ENCODE results near the gene SGPP2. TPM values are rescaled to one million over a fixed set of nuclear protein-coding genes. Genes with fewer than 3 reads are reported as not detected.
A peak's percentile ranks its signal among the peaks of the same experiment; 100 is the strongest.
"Not testable (repeated sequence)": the region's sequence is repeated elsewhere in the genome, so short reads cannot be mapped to it uniquely, and the experiment has no call there.

The SGPP2 gene
- total RNA-seq, 1 experiment from 2014 or later = 0.09 TPM

DNA sequence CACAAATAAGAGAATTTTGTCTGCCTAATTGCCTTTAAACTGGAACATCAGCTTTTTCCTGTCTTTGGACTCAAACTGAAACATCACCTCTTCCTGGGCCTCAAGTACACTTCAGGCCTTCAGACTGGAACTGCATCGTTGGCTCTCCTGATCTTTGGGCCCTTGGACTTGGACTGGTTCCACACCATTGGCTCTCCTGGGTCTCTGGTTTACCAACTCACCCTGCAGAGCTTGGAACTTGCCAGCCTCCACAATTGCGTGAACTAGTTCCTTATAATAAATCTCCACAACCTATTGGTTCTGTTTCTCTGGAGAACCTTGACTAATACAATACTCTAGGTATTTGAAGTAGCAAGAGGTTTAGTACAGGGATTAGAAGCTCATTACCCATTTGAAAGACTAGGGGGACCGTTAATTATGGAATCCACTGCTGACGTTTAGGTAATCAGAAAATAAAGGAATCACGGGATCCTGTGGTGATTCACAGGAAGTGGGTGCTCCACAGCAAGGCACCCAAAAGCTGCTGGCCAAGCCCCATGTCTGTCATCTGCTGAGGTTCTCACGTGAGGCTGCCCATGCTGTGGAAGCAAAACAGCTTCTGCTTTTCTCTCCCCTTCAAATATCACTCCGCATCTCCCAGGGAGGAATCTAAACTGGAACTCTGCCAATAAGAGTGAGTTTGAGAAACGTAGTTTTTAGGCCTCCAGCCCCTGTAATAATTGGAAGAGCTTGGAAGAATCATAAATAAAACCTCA lies 20.0 kb upstream of the SGPP2 start:
- POLR2A ChIA-PET (ENCODE audit: low non-redundant PET) = no interaction called here
- H3K27ac ChIP-seq (ENCODE audit: low read depth, low read length, poor library complexity, severe bottlenecking) = no peak overlapping the region
- no peaks in the 10 kb centered on the region for H3K9me3 ChIP-seq (ENCODE audit: low read depth, low read length, poor library complexity, severe bottlenecking)
- intact Hi-C loops (cut with micrococcal nuclease; ENCODE audit: unreplicated experiment) = no loop called here
- CTCF ChIA-PET = no interaction called here
- BruUV-seq (replicated peaks) = no TSS peak
- H3K4me3 ChIP-seq (ENCODE audit: low read depth, low read length, poor library complexity, severe bottlenecking) = no peak overlapping the region
- peak; percentile 55 for DNase-seq (ENCODE audit: low spot score)
- no peaks in the 10 kb centered on the region for H3K27me3 ChIP-seq (replicated peaks; ENCODE audit: insufficient read depth, low read depth, low read length, poor library complexity)
- peaks cover 4% of the 10 kb centered on the region for H3K4me1 ChIP-seq (ENCODE audit: insufficient read depth, low read length, poor library complexity, severe bottlenecking)
- H3K36me3 ChIP-seq (ENCODE audit: insufficient read depth, low read length, poor library complexity, severe bottlenecking) = no peaks in the 10 kb centered on the region
- TF ChIP-seq, protein P1, sequence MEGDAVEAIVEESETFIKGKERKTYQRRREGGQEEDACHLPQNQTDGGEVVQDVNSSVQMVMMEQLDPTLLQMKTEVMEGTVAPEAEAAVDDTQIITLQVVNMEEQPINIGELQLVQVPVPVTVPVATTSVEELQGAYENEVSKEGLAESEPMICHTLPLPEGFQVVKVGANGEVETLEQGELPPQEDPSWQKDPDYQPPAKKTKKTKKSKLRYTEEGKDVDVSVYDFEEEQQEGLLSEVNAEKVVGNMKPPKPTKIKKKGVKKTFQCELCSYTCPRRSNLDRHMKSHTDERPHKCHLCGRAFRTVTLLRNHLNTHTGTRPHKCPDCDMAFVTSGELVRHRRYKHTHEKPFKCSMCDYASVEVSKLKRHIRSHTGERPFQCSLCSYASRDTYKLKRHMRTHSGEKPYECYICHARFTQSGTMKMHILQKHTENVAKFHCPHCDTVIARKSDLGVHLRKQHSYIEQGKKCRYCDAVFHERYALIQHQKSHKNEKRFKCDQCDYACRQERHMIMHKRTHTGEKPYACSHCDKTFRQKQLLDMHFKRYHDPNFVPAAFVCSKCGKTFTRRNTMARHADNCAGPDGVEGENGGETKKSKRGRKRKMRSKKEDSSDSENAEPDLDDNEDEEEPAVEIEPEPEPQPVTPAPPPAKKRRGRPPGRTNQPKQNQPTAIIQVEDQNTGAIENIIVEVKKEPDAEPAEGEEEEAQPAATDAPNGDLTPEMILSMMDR (conservative IDR thresholded peaks at IDR 0.05; ENCODE audit: low read depth, low read length) = no peak
- TF ChIP-seq EZH2 (IDR thresholded peaks at IDR 0.05; ENCODE audit: borderline replicate concordance, low read depth, low read length, poor library complexity, severe bottlenecking) = no peak

DNA sequence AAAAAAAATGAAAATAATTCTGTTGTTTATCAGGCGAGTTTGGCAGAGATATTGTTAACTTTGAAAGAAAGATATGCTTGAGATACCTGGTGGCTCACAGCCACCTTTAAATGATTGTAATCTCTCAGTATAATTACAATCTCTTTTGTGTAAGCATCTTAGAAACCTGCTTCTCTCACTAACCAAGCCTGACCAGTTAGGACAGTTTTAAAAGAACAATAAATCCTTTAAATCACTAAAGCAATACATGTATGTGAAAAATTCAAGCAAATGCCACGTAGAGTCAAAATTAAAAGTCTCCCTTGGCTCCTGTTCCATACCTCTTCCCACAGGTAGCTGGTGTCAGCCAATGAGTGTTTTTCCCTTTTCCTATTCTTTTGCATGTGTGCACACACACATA lies 15.7 kb upstream of the SGPP2 start:
- intact Hi-C loops (cut with micrococcal nuclease; ENCODE audit: unreplicated experiment) = no loop called here
- TF ChIP-seq, protein P1 (conservative IDR thresholded peaks at IDR 0.05; ENCODE audit: low read depth, low read length) = no peak
- TF ChIP-seq EZH2 (IDR thresholded peaks at IDR 0.05; ENCODE audit: borderline replicate concordance, low read depth, low read length, poor library complexity, severe bottlenecking) = no peak
- Histone ChIP-seq H3K27ac (ENCODE audit: low read depth, low read length, poor library complexity, severe bottlenecking) (no peak overlapping the region), H3K4me1 (ENCODE audit: insufficient read depth, low read length, poor library complexity, severe bottlenecking) (peaks cover 4% of the 10 kb centered on the region), H3K9me3 (ENCODE audit: low read depth, low read length, poor library complexity, severe bottlenecking) (peaks cover 9% of the 10 kb centered on the region), H3K36me3 (ENCODE audit: insufficient read depth, low read length, poor library complexity, severe bottlenecking) (no peaks in the 10 kb centered on the region), H3K27me3 (replicated peaks; ENCODE audit: insufficient read depth, low read depth, low read length, poor library complexity) (no peaks in the 10 kb centered on the region), H3K4me3 (ENCODE audit: low read depth, low read length, poor library complexity, severe bottlenecking) (no peak overlapping the region)
- DNase-seq (ENCODE audit: low spot score) = no peak
- no TSS peak for BruUV-seq (replicated peaks)
- POLR2A ChIA-PET (ENCODE audit: low non-redundant PET) = no interaction called here
- CTCF ChIA-PET = no interaction called here

DNA sequence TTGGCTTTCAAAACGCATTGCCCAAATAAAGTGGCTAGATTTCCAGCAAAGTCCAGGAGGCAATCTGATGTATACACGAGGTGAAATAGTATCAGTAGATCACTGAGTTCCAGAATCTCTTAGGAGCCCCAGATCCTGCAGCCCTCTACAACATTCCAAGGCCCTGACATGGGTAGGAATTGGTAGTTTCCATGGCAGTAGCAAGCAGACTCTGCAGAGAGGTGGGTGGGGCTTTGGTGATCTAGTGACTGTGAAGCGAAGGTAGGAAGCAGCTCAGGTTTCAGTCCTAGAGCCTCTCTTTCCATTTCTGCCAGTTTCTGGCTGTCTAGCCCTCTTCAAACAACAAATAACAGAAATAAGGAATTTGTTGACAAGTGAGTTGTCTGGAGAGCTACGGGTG lies 13.8 kb upstream of the SGPP2 start:
- H3K36me3 ChIP-seq (ENCODE audit: insufficient read depth, low read length, poor library complexity, severe bottlenecking) = no peaks in the 10 kb centered on the region
- H3K27me3 ChIP-seq (replicated peaks; ENCODE audit: insufficient read depth, low read depth, low read length, poor library complexity) = no peaks in the 10 kb centered on the region
- no peak for TF ChIP-seq EZH2 (IDR thresholded peaks at IDR 0.05; ENCODE audit: borderline replicate concordance, low read depth, low read length, poor library complexity, severe bottlenecking)
- TF ChIP-seq, protein P1 (conservative IDR thresholded peaks at IDR 0.05; ENCODE audit: low read depth, low read length) = no peak
- ChIA-PET POLR2A (ENCODE audit: low non-redundant PET) (no interaction called here), CTCF (no interaction called here)
- intact Hi-C loops (cut with micrococcal nuclease; ENCODE audit: unreplicated experiment) = no loop called here
- H3K4me3 ChIP-seq (ENCODE audit: low read depth, low read length, poor library complexity, severe bottlenecking) = no peak overlapping the region
- no peaks in the 10 kb centered on the region for H3K4me1 ChIP-seq (ENCODE audit: insufficient read depth, low read length, poor library complexity, severe bottlenecking)
- no TSS peak for BruUV-seq (replicated peaks)
- no peak overlapping the region for H3K27ac ChIP-seq (ENCODE audit: low read depth, low read length, poor library complexity, severe bottlenecking)
- H3K9me3 ChIP-seq (ENCODE audit: low read depth, low read length, poor library complexity, severe bottlenecking) = peaks cover 18% of the 10 kb centered on the region
- DNase-seq (ENCODE audit: low spot score) = no peak

DNA sequence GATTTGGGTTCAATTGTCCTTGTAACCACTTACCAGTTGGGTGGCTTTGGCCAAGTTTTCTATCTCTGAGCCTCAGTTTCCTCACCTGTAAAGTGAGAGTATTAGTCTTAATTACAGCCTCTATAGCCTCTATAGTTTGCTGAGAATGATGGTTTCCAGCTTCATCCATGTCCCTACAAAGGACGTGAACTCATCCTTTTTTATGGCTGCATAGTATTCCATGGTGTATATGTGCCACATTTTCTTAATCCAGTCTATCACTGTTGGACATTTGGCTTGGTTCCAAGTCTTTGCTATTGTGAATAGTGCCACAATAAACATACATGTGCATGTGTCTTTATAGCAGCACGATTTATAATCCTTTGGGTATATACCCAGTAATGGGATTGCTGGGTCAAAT lies 12.0 kb upstream of the SGPP2 start:
- H3K4me1 ChIP-seq (ENCODE audit: insufficient read depth, low read length, poor library complexity, severe bottlenecking); POLR2A ChIA-PET (ENCODE audit: low non-redundant PET); H3K4me3 ChIP-seq (ENCODE audit: low read depth, low read length, poor library complexity, severe bottlenecking); H3K27me3 ChIP-seq (replicated peaks; ENCODE audit: insufficient read depth, low read depth, low read length, poor library complexity); H3K36me3 ChIP-seq (ENCODE audit: insufficient read depth, low read length, poor library complexity, severe bottlenecking); H3K27ac ChIP-seq (ENCODE audit: low read depth, low read length, poor library complexity, severe bottlenecking); intact Hi-C loops (cut with micrococcal nuclease; ENCODE audit: unreplicated experiment); CTCF ChIA-PET; DNase-seq (ENCODE audit: low spot score); BruUV-seq (replicated peaks): not testable (repeated sequence)
- peaks cover 18% of the 10 kb centered on the region for H3K9me3 ChIP-seq (ENCODE audit: low read depth, low read length, poor library complexity, severe bottlenecking)
